K562 (cell line): ENCODE measurements around the gene ITPKB. TPM values are rescaled to one million over a fixed set of nuclear protein-coding genes. Genes with fewer than 3 reads are reported as not detected.

ENCODE experiments used
- ATAC-seq: fragments of 200-7000 bp; cut with Tn5 transposase; 3 replicates; pipeline ENCODE4 v1.9.1; 2020; ENCODE audit warnings: moderate library complexity
- BruUV-seq: library from RNA; stranded (reverse); fragments of 400-500 nt; replicated peaks from 2 replicates; lab custom pipeline; 2021; lab: Mats Ljungman, UMichigan
- CTCF ChIA-PET: fragments of 300-600 bp; formaldehyde crosslinking; extraction: SDS; loops from one replicate; lab custom pipeline; 2021; ENCODE audit warnings: low intra/inter-chr PET ratio; lab: Yijun Ruan, JAX
- POLR2A ChIA-PET: fragments of 300-600, 350-650 bp; sonication (Branson Sonifier 250); formaldehyde crosslinking; extraction: SDS; loops from one replicate; lab custom pipeline; 2021; ENCODE audit warnings: antibody characterized with exemption, inconsistent platforms; lab: Yijun Ruan, JAX
- DNase-seq, 4 experiments: peaks; one replicate each; pipeline versions ENCODE4 v3.0.0 to v3.0.0-alpha.2; 2011 to 2018; ENCODE audit warnings: low spot score in 3 of 4, mixed read lengths in 3 of 4; ENCODE audit errors: extremely low read depth in 1 of 4
- FAIRE-seq: peaks from 2 replicates; lab custom pipeline; 2011; peaks lifted over from hg19 to GRCh38; lab: Jason Lieb, UNC
- H2AFZ ChIP-seq: 2 replicates; pipeline ENCODE4 v1.6.0; 2011; ENCODE audit warnings: low read depth, low read length, control low read depth, inconsistent platforms
- H3K27ac ChIP-seq: fragments of 200-600 bp; 3 replicates; pipeline ENCODE4 v1.8.0; 2011; ENCODE audit warnings: low read depth, mild to moderate bottlenecking, control low read depth, inconsistent platforms, low read length, moderate library complexity, mixed read lengths; ENCODE audit errors: extremely low read depth
- H3K27me3 ChIP-seq, 2 experiments: fragments of 300-600 bp in 1 of 2; 2 replicates in 1 of 2; 3 replicates in 1 of 2; pipeline versions ENCODE4 v1.6.0 to v1.8.0; 2011; ENCODE audit warnings: inconsistent platforms in 2 of 2, low read length in 2 of 2, mild to moderate bottlenecking in 1 of 2, mixed read lengths in 1 of 2, moderate library complexity in 1 of 2; ENCODE audit not compliant: control insufficient read depth in 2 of 2, insufficient read depth in 2 of 2
- H3K36me3 ChIP-seq: fragments of 300-600 bp; 3 replicates; pipeline ENCODE4 v1.8.0; 2011; ENCODE audit warnings: mild to moderate bottlenecking, low read length, inconsistent platforms; ENCODE audit not compliant: control insufficient read depth, insufficient read depth
- H3K4me1 ChIP-seq, 2 experiments: fragments of 200-600 bp in 1 of 2; replicated peaks in 1 of 2; 2 replicates in 1 of 2; 3 replicates in 1 of 2; pipeline versions ENCODE4 v1.5.1 to v1.8.0; 2011; ENCODE audit warnings: inconsistent platforms in 2 of 2, low read length in 2 of 2, mild to moderate bottlenecking in 1 of 2, mixed read lengths in 1 of 2, moderate library complexity in 1 of 2; ENCODE audit not compliant: control insufficient read depth in 2 of 2, insufficient read depth in 2 of 2
- H3K4me2 ChIP-seq: 2 replicates; pipeline ENCODE4 v1.6.1; 2011; ENCODE audit warnings: low read length, control low read depth, inconsistent platforms, mixed read lengths; ENCODE audit not compliant: insufficient read depth
- H3K4me3 ChIP-seq: fragments of 200-600 bp; sonication (generic), shearing (Covaris generic); 2 replicates; pipeline ENCODE4 v1.5.1; 2016; ENCODE audit warnings: control low read depth, inconsistent platforms
- H3K79me2 ChIP-seq: fragments of 200-600 bp; 3 replicates; pipeline ENCODE4 v1.8.0; 2011; ENCODE audit warnings: low read length, inconsistent platforms; ENCODE audit not compliant: control insufficient read depth, insufficient read depth
- H3K9ac ChIP-seq, 2 experiments: 2 replicates each; pipeline versions ENCODE4 v1.6.0 to v1.6.1; 2011; ENCODE audit warnings: low read depth in 2 of 2, low read length in 2 of 2, control low read depth in 1 of 2, inconsistent platforms in 1 of 2, mild to moderate bottlenecking in 1 of 2, mixed read lengths in 1 of 2; ENCODE audit not compliant: insufficient read depth in 1 of 2
- H3K9me1 ChIP-seq: one replicate; pipeline ENCODE4 v1.6.0; 2011; ENCODE audit warnings: inconsistent platforms, mild to moderate bottlenecking, low read length, moderate library complexity; ENCODE audit not compliant: control insufficient read depth, insufficient read depth
- H3K9me3 ChIP-seq: replicated peaks from 2 replicates; pipeline ENCODE4 v1.5.1; 2011; ENCODE audit warnings: low read depth, low read length, inconsistent platforms; ENCODE audit not compliant: control insufficient read depth, insufficient read depth
- H4K20me1 ChIP-seq: replicated peaks from 2 replicates; pipeline ENCODE4 v1.6.1; 2011; ENCODE audit warnings: low read length, inconsistent platforms, mixed read lengths; ENCODE audit not compliant: control insufficient read depth, insufficient read depth
- BHLHE40 ChIP-seq: IDR thresholded peaks from 2 replicates; pipeline ENCODE4 v1.6.1; 2011; ENCODE audit warnings: low read length, improper control_type of control experiment
- CXXC5 ChIP-seq: fragments of 250-450 bp; sonication (Bioruptor Pico); IDR thresholded peaks from 2 replicates; pipeline ENCODE4 v1.8.0; 2022; ENCODE audit warnings: inconsistent platforms, mild to moderate bottlenecking, moderate library complexity
- DIDO1 ChIP-seq: fragments of 450-650 bp; IDR thresholded peaks from 2 replicates; pipeline ENCODE4 v1.6.1; 2016; ENCODE audit warnings: low read depth, missing biosample characterization, missing genetic modification characterization
- ILF3 ChIP-seq: fragments of 450-650 bp; IDR thresholded peaks from 2 replicates; pipeline ENCODE4 v1.6.1; 2018; ENCODE audit warnings: antibody characterized with exemption, mild to moderate bottlenecking, moderate library complexity, borderline replicate concordance
- L3MBTL2 ChIP-seq: fragments of 450-650 bp; IDR thresholded peaks from 2 replicates; pipeline ENCODE4 v1.6.1; 2016; ENCODE audit warnings: mild to moderate bottlenecking, moderate library complexity
- RAD51 ChIP-seq: fragments of 450-650 bp; IDR thresholded peaks from 2 replicates; pipeline ENCODE4 v1.7.1; 2016; ENCODE audit warnings: low read depth, mild to moderate bottlenecking, borderline replicate concordance
- RCOR1 ChIP-seq, 2 experiments: IDR thresholded peaks; 2 replicates each; pipeline ENCODE4 v1.6.1; 2012; ENCODE audit warnings: low read depth in 2 of 2, low read length in 2 of 2, borderline replicate concordance in 1 of 2, improper control_type of control experiment in 1 of 2
- TFE3 ChIP-seq: fragments of 450-650 bp; formaldehyde crosslinking; IDR thresholded peaks from 2 replicates; pipeline ENCODE4 v1.4.0; 2020; ENCODE audit warnings: mild to moderate bottlenecking, mixed read lengths
- USF1 ChIP-seq: sonication (generic); formaldehyde crosslinking; IDR thresholded peaks from 2 replicates; pipeline ENCODE4 v1.9.0; 2022; ENCODE audit warnings: mild to moderate bottlenecking, missing genetic modification reagents
- ZFP91 ChIP-seq: sonication (generic); formaldehyde crosslinking; IDR thresholded peaks from 2 replicates; pipeline ENCODE4 v1.8.0; 2022; ENCODE audit warnings: mild to moderate bottlenecking, missing genetic modification reagents
- ZZZ3 ChIP-seq: fragments of 450-650 bp; IDR thresholded peaks from 2 replicates; pipeline ENCODE4 v1.6.1; 2016; ENCODE audit warnings: antibody characterized with exemption, mild to moderate bottlenecking, moderate library complexity
- WGBS: fragments of 100-300 bp; shearing (Covaris generic); methylation state at CpG from one replicate; pipeline ENCODE4 v1.1.6; 2016; ENCODE audit warnings: low coverage, mixed read lengths; ENCODE audit not compliant: insufficient coverage; ENCODE audit errors: missing lambda C conversion rate; 5-methylcytosine and 5-hydroxymethylcytosine counted together
- in situ Hi-C: fragments of 300-500 bp; cut with MboI; formaldehyde crosslinking; loops from 4 replicates; pipeline ENCODE4 v1.15.0; 2018; ENCODE audit warnings: inconsistent platforms, mixed read lengths
- intact Hi-C: fragments of 100-400 bp; cut with micrococcal nuclease; formaldehyde crosslinking; loops from 2 replicates; pipeline ENCODE4 v1.14.2; 2022
- polyA plus RNA-seq, 8 experiments: library from polyadenylated mRNA; depleted of rRNA in 4 of 8; stranded (reverse) in 5 of 8; unstranded in 3 of 8; fragments of >200 nt; fragmentation: Nextera tagmentation in 2 of 8; fragmentation: Illumina TruSeq in 1 of 8; extraction: Ambion mirVana in 2 of 8; extraction: Trizol in 1 of 8; gene quantifications; 2 replicates each; pipeline versions ENCODE4 v1.2.1 to v1.2.3, GENCODE V29; 2011 to 2014; ENCODE audit warnings: inconsistent platforms in 1 of 8, missing spikeins in 1 of 8
- total RNA-seq, 7 experiments: library from RNA; depleted of rRNA in 6 of 7; stranded (reverse); fragments of >200 nt in 6 of 7; fragmentation: Illumina TruSeq in 2 of 7; extraction: Trizol in 2 of 7; gene quantifications; 2 replicates each; pipeline versions ENCODE4 v1.2.1 to v1.2.3, GENCODE V29; 2011 to 2021; ENCODE audit warnings: low replicate concordance in 1 of 7

The ITPKB gene
- total and polyA plus RNA-seq, 9 of the 15 experiments (the other 6 are each of a cell fraction or from before 2014, with no cell fraction given): 0.01 to 0.22 TPM; not detected in 7

- no peaks in the 10 kb centered on the region for H3K79me2 ChIP-seq
- H3K9me1 ChIP-seq: no peaks in the 10 kb centered on the region
- peaks cover 0 to 14% of the 10 kb centered on the region in 2 experiments; a peak in 3 of 5 replicates for H3K4me1 ChIP-seq
- ATAC-seq: peak; percentile 7; the same call in 1 of the 3 replicates
- FAIRE-seq: peak; percentile 19
- no peak for DNase-seq
- ChIA-PET CTCF (no interaction called here), POLR2A (interaction anchor here (0.6 kb wide), 2 partner anchors 11 to 57 kb away, joined by 3 read pairs; no protein-coding TSS in a partner anchor)
- no peak overlapping the region for H2AFZ ChIP-seq
- intact Hi-C loops: no loop called here
- H3K27me3 ChIP-seq: peaks cover 52 to 84% of the 10 kb centered on the region in 2 experiments
- no peak overlapping the region for H3K27ac ChIP-seq
- H3K9me3 ChIP-seq: no peaks in the 10 kb centered on the region
- BruUV-seq: no TSS peak
- no peak overlapping the region; the same call in 1 of the 2 replicates for H3K4me2 ChIP-seq
- in situ Hi-C loops: no loop called here
- H3K36me3 ChIP-seq: no peaks in the 10 kb centered on the region
- no peak overlapping the region for H3K9ac ChIP-seq
- WGBS: 7% methylated on average over 14 of the region's 14 CpGs
- H4K20me1 ChIP-seq: no peaks in the 10 kb centered on the region
- H3K4me3 ChIP-seq: no peak overlapping the region
- TF ChIP-seq TFE3 (CRISPR knock-in tag): peak; percentile 10; the same call in 1 of the 2 replicates
- no peak for TF ChIP-seq ZZZ3
- no peak for TF ChIP-seq DIDO1 (tag)
- TF ChIP-seq ILF3: no peak
- no peak for TF ChIP-seq RCOR1 (IDR thresholded peaks at IDR 0.05; ENCODE audit: borderline replicate concordance in 1 of 2, low read depth in 2 of 2, low read length in 2 of 2)
- peak; percentile 16; the same call in 1 of the 2 replicates for TF ChIP-seq CXXC5
- TF ChIP-seq BHLHE40: peak; percentile 43; the same call in 1 of the 2 replicates
- TF ChIP-seq RAD51: peak; percentile 61; the same call in 1 of the 2 replicates
- no peak for TF ChIP-seq ZFP91 (CRISPR knock-in tag)
- TF ChIP-seq USF1 (CRISPR knock-in tag): 0 out of 2 replicates have a peak, but pooled peaks have one; percentile 26
- TF ChIP-seq L3MBTL2: peak; percentile 75
Observed at GRCh38 chr1:226722901-226723656, 16.0 kb downstream of the ITPKB start.
